H1 (cell line): ENCODE data around the gene CDH1. TPM values are rescaled to one million over a fixed set of nuclear protein-coding genes. Genes with fewer than 3 reads are reported as not detected.

Source experiments
- CTCF ChIA-PET: fragments of 300-600 bp; sonication (Branson Sonifier 250); formaldehyde crosslinking; loops from one replicate; lab custom pipeline; 2021; ENCODE audit not compliant: partially characterized antibody; lab: Charles Lee
- POLR2A ChIA-PET: fragments of 300-600 bp; sonication (Branson Sonifier 250); formaldehyde crosslinking; loops from one replicate; lab custom pipeline; 2021; ENCODE audit warnings: inconsistent platforms; ENCODE audit not compliant: partially characterized antibody; lab: Charles Lee
- DNase-seq, 2 experiments: peaks; one replicate each; pipeline versions ENCODE4 v3.0.0 to v3.0.0-alpha.2; 2010 to 2022; ENCODE audit warnings: low spot score in 2 of 2, low read depth in 1 of 2, mixed read lengths in 1 of 2
- FAIRE-seq: peaks from 2 replicates; lab custom pipeline; 2011; peaks lifted over from hg19 to GRCh38; lab: Jason Lieb, UNC
- H2AFZ ChIP-seq: 2 replicates; pipeline ENCODE4 v1.8.1; 2012; ENCODE audit warnings: low read length, inconsistent platforms
- H2AK5ac ChIP-seq: 2 replicates; pipeline ENCODE4 v1.6.1; 2013; ENCODE audit warnings: low read depth, low read length
- H2BK120ac ChIP-seq: replicated peaks from 2 replicates; pipeline ENCODE3; 2013; ENCODE audit warnings: low read depth, low read length, inconsistent platforms
- H2BK12ac ChIP-seq: 2 replicates; pipeline ENCODE4 v1.6.1; 2013; ENCODE audit warnings: low read depth, low read length
- H2BK15ac ChIP-seq: 2 replicates; pipeline ENCODE4 v1.6.1; 2013; ENCODE audit warnings: low read length
- H2BK20ac ChIP-seq: 2 replicates; pipeline ENCODE4 v1.6.1; 2013; ENCODE audit warnings: low read length
- H2BK5ac ChIP-seq: 2 replicates; pipeline ENCODE4 v1.6.1; 2013; ENCODE audit warnings: low read depth, low read length
- H3K14ac ChIP-seq: 2 replicates; pipeline ENCODE4 v1.6.1; 2013; ENCODE audit warnings: inconsistent platforms; ENCODE audit not compliant: insufficient read length
- H3K18ac ChIP-seq: 2 replicates; pipeline ENCODE4 v1.6.1; 2013; ENCODE audit warnings: low read length; ENCODE audit errors: extremely low read depth
- H3K23ac ChIP-seq: 2 replicates; pipeline ENCODE4 v1.6.1; 2013; ENCODE audit warnings: inconsistent platforms; ENCODE audit not compliant: insufficient read length
- H3K23me2 ChIP-seq: 2 replicates; pipeline ENCODE4 v1.6.1; 2013; ENCODE audit warnings: low read depth, low read length
- H3K27ac ChIP-seq: 2 replicates; pipeline ENCODE4 v1.6.1; 2011; ENCODE audit warnings: low read depth, low read length, inconsistent platforms
- H3K27me3 ChIP-seq, 4 experiments: replicated peaks in 1 of 4; 1 replicate in 1 of 4; 2 replicates in 3 of 4; pipeline versions ENCODE4 v1.6.1 to v1.8.1; 2011 to 2013; ENCODE audit warnings: low read length in 3 of 4, mild to moderate bottlenecking in 3 of 4, inconsistent platforms in 2 of 4, mixed read lengths in 2 of 4, moderate library complexity in 1 of 4; ENCODE audit not compliant: control insufficient read depth in 3 of 4, insufficient read depth in 3 of 4; ENCODE audit errors: extremely low read depth in 1 of 4
- H3K36me3 ChIP-seq, 4 experiments: 2 replicates each; pipeline versions ENCODE4 v1.6.1 to v1.8.1; 2011 to 2013; ENCODE audit warnings: mild to moderate bottlenecking in 4 of 4, low read length in 3 of 4, moderate library complexity in 2 of 4, control low read depth in 1 of 4, inconsistent platforms in 1 of 4; ENCODE audit not compliant: insufficient read depth in 4 of 4, control insufficient read depth in 2 of 4
- H3K4ac ChIP-seq: replicated peaks from 2 replicates; pipeline ENCODE3; 2013; ENCODE audit warnings: low read length, low read depth, mixed read lengths, inconsistent platforms; ENCODE audit not compliant: insufficient read length
- H3K4me1 ChIP-seq, 4 experiments: replicated peaks in 1 of 4; 1 replicate in 1 of 4; 2 replicates in 3 of 4; pipeline versions ENCODE4 v1.6.1 to v1.8.1; 2011 to 2013; ENCODE audit warnings: low read length in 3 of 4, inconsistent platforms in 2 of 4, mixed read lengths in 1 of 4; ENCODE audit not compliant: insufficient read depth in 4 of 4, control insufficient read depth in 3 of 4
- H3K4me2 ChIP-seq, 2 experiments: 2 replicates each; pipeline versions ENCODE4 v1.6.1 to v1.8.1; 2011 to 2013; ENCODE audit warnings: low read depth in 2 of 2, low read length in 2 of 2, control low read depth in 1 of 2, inconsistent platforms in 1 of 2, mild to moderate bottlenecking in 1 of 2; ENCODE audit not compliant: insufficient read depth in 1 of 2
- H3K4me3 ChIP-seq, 4 experiments: fragments of 200-600, 300-600 bp in 1 of 4; sonication (generic), shearing (Covaris generic), sonication (Bioruptor Twin) in 1 of 4; 2 replicates each; pipeline versions ENCODE4 v1.5.1 to v1.8.1; 2011 to 2016; ENCODE audit warnings: low read length in 4 of 4, low read depth in 3 of 4, control low read depth in 2 of 4, inconsistent platforms in 2 of 4, mild to moderate bottlenecking in 2 of 4, mixed read lengths in 1 of 4, moderate library complexity in 1 of 4; ENCODE audit not compliant: insufficient read depth in 2 of 4; ENCODE audit errors: extremely low read depth in 1 of 4
- H3K56ac ChIP-seq: replicated peaks from 2 replicates; pipeline ENCODE3; 2013; ENCODE audit warnings: low read depth, mild to moderate bottlenecking, mixed read lengths, low read length, inconsistent platforms; ENCODE audit not compliant: insufficient read length
- H3K79me1 ChIP-seq: 2 replicates; pipeline ENCODE4 v1.6.1; 2013; ENCODE audit warnings: low read depth, low read length, control low read depth
- H3K79me2 ChIP-seq, 2 experiments: 2 replicates each; pipeline versions ENCODE4 v1.6.1 to v1.8.1; 2012 to 2013; ENCODE audit warnings: low read length in 2 of 2, mild to moderate bottlenecking in 2 of 2, inconsistent platforms in 1 of 2; ENCODE audit not compliant: insufficient read depth in 2 of 2, control insufficient read depth in 1 of 2
- H3K9ac ChIP-seq, 4 experiments: replicated peaks in 1 of 4; 1 replicate in 1 of 4; 2 replicates in 3 of 4; pipeline versions ENCODE4 v1.6.1 to v1.8.1; 2011 to 2013; ENCODE audit warnings: low read depth in 3 of 4, low read length in 3 of 4, control low read depth in 2 of 4, mild to moderate bottlenecking in 2 of 4, moderate library complexity in 2 of 4, inconsistent platforms in 1 of 4; ENCODE audit errors: extremely low read depth in 1 of 4
- H3K9me3 ChIP-seq, 2 experiments: 2 replicates each; pipeline versions ENCODE4 v1.6.1 to v1.8.1; 2012 to 2013; ENCODE audit warnings: mild to moderate bottlenecking in 2 of 2, moderate library complexity in 2 of 2, control low read depth in 1 of 2, inconsistent platforms in 1 of 2, low read depth in 1 of 2, low read length in 1 of 2, mixed read lengths in 1 of 2; ENCODE audit not compliant: insufficient read depth in 2 of 2
- H4K20me1 ChIP-seq, 2 experiments: replicated peaks in 1 of 2; 2 replicates each; pipeline versions ENCODE3 to v1.8.1; 2011 to 2013; ENCODE audit warnings: inconsistent platforms in 2 of 2, low read length in 2 of 2, mild to moderate bottlenecking in 1 of 2; ENCODE audit not compliant: insufficient read depth in 2 of 2, control insufficient read depth in 1 of 2
- H4K5ac ChIP-seq: 2 replicates; pipeline ENCODE4 v1.6.1; 2013; ENCODE audit warnings: low read length, low read depth, mixed read lengths, inconsistent platforms; ENCODE audit not compliant: insufficient read length
- H4K8ac ChIP-seq: 2 replicates; pipeline ENCODE4 v1.8.0; 2013; ENCODE audit warnings: mild to moderate bottlenecking, moderate library complexity, low read length, inconsistent platforms; ENCODE audit not compliant: insufficient read depth; ENCODE audit errors: extremely low read depth
- H4K91ac ChIP-seq: replicated peaks from 2 replicates; pipeline ENCODE3; 2013; ENCODE audit warnings: low read length, mixed read lengths, inconsistent platforms; ENCODE audit not compliant: insufficient read length
- ATF3 ChIP-seq: IDR thresholded peaks from 2 replicates; pipeline ENCODE4 v1.6.1; 2011; ENCODE audit warnings: low read depth, mild to moderate bottlenecking, low read length; ENCODE audit not compliant: insufficient read depth
- CEBPB ChIP-seq: IDR thresholded peaks from 2 replicates; pipeline ENCODE4 v1.6.1; 2012; ENCODE audit warnings: low read depth, low read length
- CTBP2 ChIP-seq: IDR thresholded peaks from 2 replicates; pipeline ENCODE4 v1.7.0; 2011; ENCODE audit warnings: borderline replicate concordance, mild to moderate bottlenecking, moderate library complexity, mixed read lengths, low read length; ENCODE audit not compliant: insufficient read depth, insufficient read length
- MAX ChIP-seq: IDR thresholded peaks from 2 replicates; pipeline ENCODE4 v1.6.1; 2012; ENCODE audit warnings: inconsistent platforms
- RNF2 ChIP-seq: fragments of 200-900, 300-1000 bp; sonication (generic); IDR thresholded peaks from 2 replicates; pipeline ENCODE4 v1.7.1; 2016; ENCODE audit warnings: borderline replicate concordance, low read depth, mild to moderate bottlenecking, antibody characterized with exemption, low read length; ENCODE audit not compliant: poor library complexity, severe bottlenecking; ENCODE audit errors: missing control alignments
- SRF ChIP-seq: IDR thresholded peaks from 2 replicates; pipeline ENCODE4 v1.6.1; 2011; ENCODE audit warnings: mild to moderate bottlenecking, low read depth, low read length, moderate library complexity
- SUZ12 ChIP-seq: fragments of 200-600 bp; sonication (generic); IDR thresholded peaks from 2 replicates; pipeline ENCODE4 v1.6.1; 2012; ENCODE audit warnings: mild to moderate bottlenecking, inconsistent platforms, low read length, moderate library complexity, mixed read lengths
- WGBS, 2 experiments: shearing (Covaris generic) in 1 of 2; methylation state at CpG; one replicate each; pipeline versions ENCODE4 v1.1.6 to v1.1.7; 2013 to 2015; ENCODE audit warnings: low lambda C conversion rate in 2 of 2, mixed read lengths in 2 of 2, inconsistent platforms in 1 of 2, low coverage in 1 of 2, missing lambda C conversion rate in 1 of 2; ENCODE audit not compliant: insufficient replicate concordance in 2 of 2, insufficient coverage in 1 of 2, insufficient read length in 1 of 2; ENCODE audit errors: extremely low coverage in 1 of 2, missing lambda C conversion rate in 1 of 2; 5-methylcytosine and 5-hydroxymethylcytosine counted together
- polyA plus RNA-seq, 7 experiments: library from polyadenylated mRNA; depleted of rRNA in 3 of 7; stranded (reverse) in 5 of 7; unstranded in 2 of 7; fragments of >200 nt in 5 of 7; fragments of 200-250 nt in 2 of 7; gene quantifications; 1 replicate in 5 of 7; 2 replicates in 1 of 7; 4 replicates in 1 of 7; pipeline versions ENCODE4 v1.2.1 to v1.2.3, GENCODE V29; 2011 to 2013; ENCODE audit warnings: missing spikeins in 2 of 7, mixed read lengths in 2 of 7
- total RNA-seq: library from RNA; stranded (reverse); fragmentation: NEBNext Ultra II Directional; extraction: Animal tissue kit (Norgen Biotek cat#: 25700); gene quantifications from 2 replicates; pipeline ENCODE4 v1.2.1, GENCODE V29; 2021

The CDH1 gene
- total and polyA plus RNA-seq, 2 of the 8 experiments (the other 6 are each of a cell fraction or from before 2014, with no cell fraction given) = 133 to 265 TPM

DNA sequence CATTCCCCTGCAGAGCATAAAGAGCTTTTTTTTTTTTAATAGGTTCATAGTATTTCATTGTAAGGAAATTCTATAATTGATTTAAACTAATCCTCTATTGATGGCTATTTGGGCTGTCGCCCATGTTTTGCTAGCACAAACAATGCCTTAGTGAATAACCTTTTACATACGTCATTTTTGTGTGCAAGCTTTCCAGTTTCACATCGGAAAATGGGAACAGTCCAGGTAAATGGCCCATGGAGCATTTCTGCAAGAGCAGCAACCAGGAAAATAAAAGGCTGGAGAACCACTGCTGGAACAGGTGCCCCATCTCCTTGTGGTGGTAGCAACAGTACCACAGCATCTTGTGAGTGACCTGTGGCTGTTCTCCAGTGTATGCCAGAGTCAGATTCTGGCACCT, 48.6 kb downstream of the CDH1 start:
- Histone ChIP-seq H2AFZ (no peak overlapping the region), H4K8ac (no peak overlapping the region), H3K79me1 (peaks cover 9% of the 10 kb centered on the region), H4K5ac (no peak overlapping the region), H2BK12ac (no peak overlapping the region), H3K4me2 (no peak overlapping the region), H2BK5ac (no peak overlapping the region), H2AK5ac (no peak overlapping the region), H3K9me3 (no peaks in the 10 kb centered on the region), H2BK20ac (no peak overlapping the region), H2BK120ac (no peak overlapping the region), H3K27me3 (no peaks in the 10 kb centered on the region), H3K23ac (no peak overlapping the region), H3K79me2 (peaks cover 0 to 42% of the 10 kb centered on the region in 2 experiments; a peak in 3 of 4 replicates), H3K27ac (no peak overlapping the region), H3K23me2 (no peaks in the 10 kb centered on the region), H4K91ac (no peak overlapping the region), H2BK15ac (no peak overlapping the region), H3K18ac (no peak overlapping the region), H3K4me1 (peaks cover 4 to 25% (median 17%) of the 10 kb centered on the region in 4 experiments), H3K4me3 (no peak overlapping the region), H3K56ac (no peak overlapping the region), H3K36me3 (peaks cover 0 to 5% (median 1%) of the 10 kb centered on the region in 4 experiments; a peak in 2 of 8 replicates), H4K20me1 (no peaks in the 10 kb centered on the region), H3K4ac (no peak overlapping the region), H3K14ac (no peak overlapping the region), H3K9ac (no peak overlapping the region)
- POLR2A ChIA-PET = interaction anchor here (0.9 to 1.8 kb wide), 2 partner anchors 12 to 15 kb away, joined by 3 to 5 read pairs; no protein-coding TSS in a partner anchor
- TF ChIP-seq ATF3 = no peak
- TF ChIP-seq SUZ12 = no peak
- TF ChIP-seq SRF = no peak
- no peak for TF ChIP-seq RNF2
- no peak for TF ChIP-seq CTBP2
- no peak for TF ChIP-seq CEBPB
- no peak for TF ChIP-seq MAX
- FAIRE-seq (no peak), DNase-seq (no peak)
- CTCF ChIA-PET = interaction anchor here (0.6 to 2.3 kb wide), 3 partner anchors 14 to 265 kb away, joined by 3 to 7 read pairs (median 4); no protein-coding TSS in a partner anchor
- 92% methylated on average over 3 of the region's 3 CpGs; no CpG with 5 or more reads in 1 of the 2 experiments for WGBS, 2 experiments
